Liver (tissue), 9 donors: Measurements from ENCODE around the gene CARD8. TPM values are rescaled to one million over a fixed set of nuclear protein-coding genes. Genes with fewer than 3 reads are reported as not detected.

Experiments
- DNase-seq: peaks from one replicate; pipeline ENCODE4 v3.0.0-alpha.2; 2017; ENCODE audit warnings: low spot score
- H3K27ac ChIP-seq, 2 donors: one replicate each; pipeline ENCODE4 v1.7.0; 2013; ENCODE audit warnings: inconsistent platforms in 2 of 2, low read length in 2 of 2, control low read depth in 1 of 2, low read depth in 1 of 2, mild to moderate bottlenecking in 1 of 2
- H3K27me3 ChIP-seq, 4 donors: one replicate each; pipeline versions ENCODE4 v1.6.1 to v1.7.0; 2013; ENCODE audit warnings: low read length in 3 of 4, inconsistent platforms in 1 of 4, mild to moderate bottlenecking in 1 of 4, moderate library complexity in 1 of 4; ENCODE audit not compliant: control insufficient read depth in 4 of 4, insufficient read depth in 4 of 4
- H3K36me3 ChIP-seq, 4 donors: one replicate each; pipeline versions ENCODE4 v1.6.1 to v1.7.0; 2013; ENCODE audit warnings: low read length in 3 of 4, mild to moderate bottlenecking in 3 of 4, low read depth in 1 of 4, moderate library complexity in 1 of 4; ENCODE audit not compliant: control insufficient read depth in 4 of 4, insufficient read depth in 3 of 4
- H3K4me1 ChIP-seq, 4 donors: one replicate each; pipeline versions ENCODE4 v1.6.1 to v1.7.0; 2013; ENCODE audit warnings: low read length in 3 of 4, mild to moderate bottlenecking in 3 of 4, moderate library complexity in 1 of 4; ENCODE audit not compliant: control insufficient read depth in 4 of 4, insufficient read depth in 4 of 4
- H3K4me3 ChIP-seq, 3 donors: one replicate each; pipeline versions ENCODE4 v1.6.1 to v1.7.0; 2013; ENCODE audit warnings: low read length in 3 of 3, control low read depth in 1 of 3, low read depth in 1 of 3, mild to moderate bottlenecking in 1 of 3
- H3K9ac ChIP-seq, 2 donors: one replicate each; pipeline ENCODE4 v1.7.0; 2013; ENCODE audit warnings: low read length in 2 of 2, mild to moderate bottlenecking in 2 of 2, moderate library complexity in 2 of 2, control low read depth in 1 of 2, low read depth in 1 of 2
- H3K9me3 ChIP-seq, 4 donors: one replicate each; pipeline versions ENCODE4 v1.6.1 to v1.7.0; 2013; ENCODE audit warnings: low read length in 3 of 4; ENCODE audit not compliant: control insufficient read depth in 4 of 4
- EGR1 ChIP-seq, 2 donors: IDR thresholded peaks; 2 replicates each; pipeline ENCODE4 v1.6.1; 2016 to 2018; ENCODE audit warnings: antibody characterized with exemption in 2 of 2, low read depth in 2 of 2
- FOXA1 ChIP-seq: IDR thresholded peaks from 2 replicates; pipeline ENCODE4 v1.6.1; 2016; ENCODE audit warnings: antibody characterized with exemption
- FOXA2 ChIP-seq: IDR thresholded peaks from 2 replicates; pipeline ENCODE4 v1.6.1; 2016; ENCODE audit warnings: antibody characterized with exemption
- GABPA ChIP-seq, 2 donors: IDR thresholded peaks in 1 of 2; conservative IDR thresholded peaks in 1 of 2; 2 replicates each; pipeline ENCODE4 v1.6.1; 2016; ENCODE audit warnings: antibody characterized with exemption in 2 of 2, mild to moderate bottlenecking in 1 of 2, moderate library complexity in 1 of 2
- HNF4A ChIP-seq, 2 donors: conservative IDR thresholded peaks; 2 replicates each; pipeline ENCODE4 v1.6.1; 2016; ENCODE audit warnings: antibody characterized with exemption in 2 of 2, mild to moderate bottlenecking in 2 of 2
- HNF4G ChIP-seq: IDR thresholded peaks from 2 replicates; pipeline ENCODE4 v1.6.1; 2016; ENCODE audit warnings: antibody characterized with exemption
- NR2F2 ChIP-seq: IDR thresholded peaks from 2 replicates; pipeline ENCODE4 v1.6.1; 2016; ENCODE audit warnings: antibody characterized with exemption
- RAD21 ChIP-seq, 2 donors: IDR thresholded peaks; 2 replicates each; pipeline ENCODE4 v1.6.1; 2016; ENCODE audit warnings: antibody characterized with exemption in 2 of 2, mild to moderate bottlenecking in 2 of 2
- RXRA ChIP-seq, 2 donors: IDR thresholded peaks; 2 replicates each; pipeline ENCODE4 v1.6.1; 2017 to 2018; ENCODE audit warnings: antibody characterized with exemption in 2 of 2, mild to moderate bottlenecking in 1 of 2
- SP1 ChIP-seq: IDR thresholded peaks from 2 replicates; pipeline ENCODE4 v1.6.1; 2018; ENCODE audit warnings: antibody characterized with exemption, mild to moderate bottlenecking
- TAF1 ChIP-seq: conservative IDR thresholded peaks from 2 replicates; pipeline ENCODE4 v1.6.1; 2016; ENCODE audit warnings: antibody characterized with exemption, mild to moderate bottlenecking
- YY1 ChIP-seq: IDR thresholded peaks from 2 replicates; pipeline ENCODE4 v1.6.1; 2016; ENCODE audit warnings: antibody characterized with exemption, mild to moderate bottlenecking
- WGBS: extraction: QIAGEN DNeasy Blood & Tissue Kit; methylation state at CpG from one replicate; pipeline ENCODE4 v1.1.7; 2013; 5-methylcytosine and 5-hydroxymethylcytosine counted together
- polyA plus RNA-seq, 2 donors: library from polyadenylated mRNA; stranded (reverse) in 1 of 2; unstranded in 1 of 2; fragments of 200-250 nt in 1 of 2; fragments of >200 nt in 1 of 2; fragmentation: Nextera tagmentation in 1 of 2; extraction: Ambion mirVana in 1 of 2; gene quantifications; one replicate each; pipeline versions ENCODE4 v1.2.1 to v1.2.3, GENCODE V29; 2013 to 2015
- total RNA-seq, 2 donors: library from RNA; depleted of rRNA; stranded (reverse); fragments of >200 nt; gene quantifications; one replicate each; pipeline ENCODE4 v1.2.3, GENCODE V29; 2014
- TF ChIP-seq, protein P1 (sequence below): IDR thresholded peaks from 2 replicates; pipeline ENCODE4 v1.6.1; 2016; ENCODE audit warnings: antibody characterized with exemption, mild to moderate bottlenecking
- TF ChIP-seq, protein P2 (sequence below): IDR thresholded peaks from 2 replicates; pipeline ENCODE4 v1.6.1; 2016; ENCODE audit warnings: antibody characterized with exemption
- TF ChIP-seq, protein P3 (sequence below): fragments of 150-350 bp; IDR thresholded peaks from 2 replicates; pipeline ENCODE4 v1.5.1; 2017; ENCODE audit warnings: improper control_type of control experiment, low read depth, low read length; ENCODE audit not compliant: missing input control
- TF ChIP-seq, protein P4 (sequence below): IDR thresholded peaks from 2 replicates; pipeline ENCODE4 v1.6.1; 2016; ENCODE audit warnings: antibody characterized with exemption
- TF ChIP-seq, protein P5 (sequence below): IDR thresholded peaks from 2 replicates; pipeline ENCODE4 v1.6.1; 2016; ENCODE audit warnings: antibody characterized with exemption
- donor health status: healthy.
- donor health status: healthy.
- donor health status: healthy.
- donor health status: healthy.
- donor health status: healthy.

Gene CARD8
- total and polyA plus RNA-seq, 4 donors = 9.4 to 36.3 (median 22.4) TPM

DNA sequence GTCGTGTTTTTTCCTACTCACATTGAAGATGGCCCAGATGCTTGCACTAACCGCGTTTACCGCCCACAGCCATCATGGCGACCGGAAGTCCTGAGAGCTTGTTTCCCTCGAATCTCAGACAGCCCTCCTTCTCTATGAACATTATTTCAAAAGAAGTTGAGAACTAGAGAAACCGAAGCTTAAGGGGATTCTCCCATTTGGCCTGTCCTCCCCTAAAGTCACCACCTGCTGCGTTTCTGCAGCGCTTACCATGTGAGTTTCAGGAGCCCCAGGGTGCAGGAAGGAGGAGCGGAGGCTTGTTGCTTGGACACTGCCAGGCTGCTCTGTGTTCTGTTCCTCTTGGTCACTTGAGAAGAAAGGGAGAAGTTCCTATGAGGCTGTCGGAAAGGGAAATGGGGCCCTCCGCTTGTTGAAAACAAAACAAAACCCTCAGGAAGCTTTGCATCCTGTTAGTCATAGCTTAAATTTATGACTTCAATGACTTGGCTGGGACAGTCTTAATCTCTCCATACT is 6.2 kb downstream of the CARD8 start:
- Histone ChIP-seq H3K27ac (peak overlapping the region; percentile 16 to 76), H3K9me3 (no peaks in the 10 kb centered on the region), H3K9ac (no peak overlapping the region), H3K27me3 (no peaks in the 10 kb centered on the region), H3K4me1 (peaks cover under 1 to 10% (median 6%) of the 10 kb centered on the region in 4 donors), H3K4me3 (no peak overlapping the region), H3K36me3 (peaks cover 0 to 6% (median 0%) of the 10 kb centered on the region in 4 donors)
- peak; percentile 48 for DNase-seq
- 73% methylated on average over 13 of the region's 13 CpGs for WGBS
- TF ChIP-seq TAF1 (peak; percentile 79), SP1 (peak; percentile 35), GABPA (IDR thresholded peaks at IDR 0.05 in 1 of 2, conservative IDR thresholded peaks at IDR 0.05 in 1 of 2) (peak; percentile 49 to 50), YY1 (peak; percentile 89)
- TF ChIP-seq, protein P1, sequence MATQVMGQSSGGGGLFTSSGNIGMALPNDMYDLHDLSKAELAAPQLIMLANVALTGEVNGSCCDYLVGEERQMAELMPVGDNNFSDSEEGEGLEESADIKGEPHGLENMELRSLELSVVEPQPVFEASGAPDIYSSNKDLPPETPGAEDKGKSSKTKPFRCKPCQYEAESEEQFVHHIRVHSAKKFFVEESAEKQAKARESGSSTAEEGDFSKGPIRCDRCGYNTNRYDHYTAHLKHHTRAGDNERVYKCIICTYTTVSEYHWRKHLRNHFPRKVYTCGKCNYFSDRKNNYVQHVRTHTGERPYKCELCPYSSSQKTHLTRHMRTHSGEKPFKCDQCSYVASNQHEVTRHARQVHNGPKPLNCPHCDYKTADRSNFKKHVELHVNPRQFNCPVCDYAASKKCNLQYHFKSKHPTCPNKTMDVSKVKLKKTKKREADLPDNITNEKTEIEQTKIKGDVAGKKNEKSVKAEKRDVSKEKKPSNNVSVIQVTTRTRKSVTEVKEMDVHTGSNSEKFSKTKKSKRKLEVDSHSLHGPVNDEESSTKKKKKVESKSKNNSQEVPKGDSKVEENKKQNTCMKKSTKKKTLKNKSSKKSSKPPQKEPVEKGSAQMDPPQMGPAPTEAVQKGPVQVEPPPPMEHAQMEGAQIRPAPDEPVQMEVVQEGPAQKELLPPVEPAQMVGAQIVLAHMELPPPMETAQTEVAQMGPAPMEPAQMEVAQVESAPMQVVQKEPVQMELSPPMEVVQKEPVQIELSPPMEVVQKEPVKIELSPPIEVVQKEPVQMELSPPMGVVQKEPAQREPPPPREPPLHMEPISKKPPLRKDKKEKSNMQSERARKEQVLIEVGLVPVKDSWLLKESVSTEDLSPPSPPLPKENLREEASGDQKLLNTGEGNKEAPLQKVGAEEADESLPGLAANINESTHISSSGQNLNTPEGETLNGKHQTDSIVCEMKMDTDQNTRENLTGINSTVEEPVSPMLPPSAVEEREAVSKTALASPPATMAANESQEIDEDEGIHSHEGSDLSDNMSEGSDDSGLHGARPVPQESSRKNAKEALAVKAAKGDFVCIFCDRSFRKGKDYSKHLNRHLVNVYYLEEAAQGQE = no peak

DNA sequence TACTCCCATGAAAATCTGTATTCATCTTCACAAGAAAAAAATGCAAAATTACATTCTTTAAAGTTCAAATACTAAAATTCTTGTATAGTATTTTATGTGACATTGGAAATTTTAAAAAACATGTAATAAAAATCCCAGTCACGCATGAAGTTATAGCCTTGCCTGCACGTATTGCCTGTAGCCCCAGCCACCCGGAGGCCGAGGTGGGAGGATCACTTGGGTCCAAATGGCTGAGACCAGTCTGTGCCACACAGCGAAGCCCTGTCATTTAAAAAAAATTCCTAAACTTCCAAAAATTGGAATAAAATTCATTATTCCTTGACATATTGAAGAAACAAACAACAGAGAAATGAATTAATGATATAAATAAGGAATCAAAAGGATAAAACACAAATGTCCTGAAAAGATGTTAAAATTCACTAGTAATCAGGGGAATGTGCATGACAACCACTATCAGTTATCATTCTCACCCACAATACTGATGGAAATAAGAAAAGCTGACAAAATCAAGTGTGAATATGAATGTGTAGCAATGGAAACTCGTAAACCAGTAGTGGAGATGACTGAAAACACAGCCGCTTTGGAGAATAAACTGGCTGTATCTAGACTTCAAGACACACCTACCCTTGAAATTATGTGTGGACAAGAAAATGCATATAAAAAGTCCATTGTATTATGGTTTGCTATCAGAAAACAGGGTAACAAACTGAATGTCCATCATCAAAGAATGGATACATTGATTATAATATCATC is 7.5 kb downstream of the CARD8 start:
- WGBS = 95% methylated on average over 7 of the region's 7 CpGs
- Histone ChIP-seq H3K9ac (no peak overlapping the region), H3K36me3 (peaks cover 0 to 6% (median 0%) of the 10 kb centered on the region in 4 donors), H3K9me3 (no peaks in the 10 kb centered on the region), H3K4me1 (peaks cover 0 to 4% (median 3%) of the 10 kb centered on the region in 4 donors), H3K27ac (no peak overlapping the region), H3K4me3 (no peak overlapping the region), H3K27me3 (no peaks in the 10 kb centered on the region)
- no peak for DNase-seq
- TF ChIP-seq RXRA (IDR thresholded peaks at IDR 0.05) = no peak
- TF ChIP-seq, protein P2, sequence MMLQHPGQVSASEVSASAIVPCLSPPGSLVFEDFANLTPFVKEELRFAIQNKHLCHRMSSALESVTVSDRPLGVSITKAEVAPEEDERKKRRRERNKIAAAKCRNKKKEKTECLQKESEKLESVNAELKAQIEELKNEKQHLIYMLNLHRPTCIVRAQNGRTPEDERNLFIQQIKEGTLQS = no peak
- TF ChIP-seq GABPA (IDR thresholded peaks at IDR 0.05 in 1 of 2, conservative IDR thresholded peaks at IDR 0.05 in 1 of 2) = no peak
- no peak for TF ChIP-seq EGR1 (IDR thresholded peaks at IDR 0.05; ENCODE audit: low read depth in 2 of 2)
- TF ChIP-seq HNF4G = no peak
- TF ChIP-seq, protein P3, sequence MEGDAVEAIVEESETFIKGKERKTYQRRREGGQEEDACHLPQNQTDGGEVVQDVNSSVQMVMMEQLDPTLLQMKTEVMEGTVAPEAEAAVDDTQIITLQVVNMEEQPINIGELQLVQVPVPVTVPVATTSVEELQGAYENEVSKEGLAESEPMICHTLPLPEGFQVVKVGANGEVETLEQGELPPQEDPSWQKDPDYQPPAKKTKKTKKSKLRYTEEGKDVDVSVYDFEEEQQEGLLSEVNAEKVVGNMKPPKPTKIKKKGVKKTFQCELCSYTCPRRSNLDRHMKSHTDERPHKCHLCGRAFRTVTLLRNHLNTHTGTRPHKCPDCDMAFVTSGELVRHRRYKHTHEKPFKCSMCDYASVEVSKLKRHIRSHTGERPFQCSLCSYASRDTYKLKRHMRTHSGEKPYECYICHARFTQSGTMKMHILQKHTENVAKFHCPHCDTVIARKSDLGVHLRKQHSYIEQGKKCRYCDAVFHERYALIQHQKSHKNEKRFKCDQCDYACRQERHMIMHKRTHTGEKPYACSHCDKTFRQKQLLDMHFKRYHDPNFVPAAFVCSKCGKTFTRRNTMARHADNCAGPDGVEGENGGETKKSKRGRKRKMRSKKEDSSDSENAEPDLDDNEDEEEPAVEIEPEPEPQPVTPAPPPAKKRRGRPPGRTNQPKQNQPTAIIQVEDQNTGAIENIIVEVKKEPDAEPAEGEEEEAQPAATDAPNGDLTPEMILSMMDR = no peak
- no peak for TF ChIP-seq YY1
- TF ChIP-seq TAF1 = no peak
- TF ChIP-seq SP1 = no peak
- TF ChIP-seq, protein P4, sequence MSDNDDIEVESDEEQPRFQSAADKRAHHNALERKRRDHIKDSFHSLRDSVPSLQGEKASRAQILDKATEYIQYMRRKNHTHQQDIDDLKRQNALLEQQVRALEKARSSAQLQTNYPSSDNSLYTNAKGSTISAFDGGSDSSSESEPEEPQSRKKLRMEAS = no peak
- no peak for TF ChIP-seq RAD21 (IDR thresholded peaks at IDR 0.05)
- TF ChIP-seq NR2F2 = no peak
- no peak for TF ChIP-seq HNF4A (conservative IDR thresholded peaks at IDR 0.05)
- TF ChIP-seq FOXA1 = no peak
- TF ChIP-seq, protein P5, sequence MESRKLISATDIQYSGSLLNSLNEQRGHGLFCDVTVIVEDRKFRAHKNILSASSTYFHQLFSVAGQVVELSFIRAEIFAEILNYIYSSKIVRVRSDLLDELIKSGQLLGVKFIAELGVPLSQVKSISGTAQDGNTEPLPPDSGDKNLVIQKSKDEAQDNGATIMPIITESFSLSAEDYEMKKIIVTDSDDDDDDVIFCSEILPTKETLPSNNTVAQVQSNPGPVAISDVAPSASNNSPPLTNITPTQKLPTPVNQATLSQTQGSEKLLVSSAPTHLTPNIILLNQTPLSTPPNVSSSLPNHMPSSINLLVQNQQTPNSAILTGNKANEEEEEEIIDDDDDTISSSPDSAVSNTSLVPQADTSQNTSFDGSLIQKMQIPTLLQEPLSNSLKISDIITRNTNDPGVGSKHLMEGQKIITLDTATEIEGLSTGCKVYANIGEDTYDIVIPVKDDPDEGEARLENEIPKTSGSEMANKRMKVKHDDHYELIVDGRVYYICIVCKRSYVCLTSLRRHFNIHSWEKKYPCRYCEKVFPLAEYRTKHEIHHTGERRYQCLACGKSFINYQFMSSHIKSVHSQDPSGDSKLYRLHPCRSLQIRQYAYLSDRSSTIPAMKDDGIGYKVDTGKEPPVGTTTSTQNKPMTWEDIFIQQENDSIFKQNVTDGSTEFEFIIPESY = no peak
- TF ChIP-seq, protein P1 = no peak
- TF ChIP-seq FOXA2 = no peak
